ENCODE measurements around the gene NME1. TPM values are rescaled to one million over a fixed set of nuclear protein-coding genes. Genes with fewer than 3 reads are reported as not detected.
"Not testable (repeated sequence)": the region's sequence is repeated elsewhere in the genome, so short reads cannot be mapped to it uniquely, and the experiment has no call there.

The NME1 gene
- total and polyA plus RNA-seq, 4 experiments from 2014 or later: 10.0 to 67.2 (median 37.4) TPM

GRCh38 chr17:51169340-51169739, 16.0 kb downstream of the NME1 start:
- Mint-ChIP-seq H3K9me3 (peaks cover 0 to 2% (median 0%) of the 10 kb centered on the region in 8 donors), H3K27me3 (no peaks in the 10 kb centered on the region), H3K36me3 (peaks cover 15 to 50% of the 10 kb centered on the region in 2 donors), H3K4me3 (peak overlapping the region in 3 of 8 donors; percentile 29 to 66 (median 43)), H3K27ac (peak overlapping the region in 2 of 7 donors; percentile 38 to 66), H3K4me1 (peaks cover 15 to 34% (median 23%) of the 10 kb centered on the region in 4 donors)
- H3K27ac ChIP-seq (ENCODE audit: low read depth, low read length): no peak overlapping the region
- ChIA-PET POLR2A (ENCODE audit: partially characterized antibody) (no interaction called here), CTCF (ENCODE audit: partially characterized antibody) (interaction anchor here (0.6 to 2.1 kb wide), 2 partner anchors 16 to 21 kb away, joined by 3 to 6 read pairs; partner anchors contain the start of gene NME1)
- no peaks in the 10 kb centered on the region for H3K27me3 ChIP-seq (ENCODE audit: insufficient read depth, low read length)
- intact Hi-C loops (cut with micrococcal nuclease): loop anchor here (5.0 kb wide), 1 partner anchor 167 kb away; no protein-coding TSS in a partner anchor
- no peak overlapping the region for H3K4me3 ChIP-seq (ENCODE audit: low read length in 2 of 2)
- no peaks in the 10 kb centered on the region for H3K9me3 ChIP-seq (ENCODE audit: control insufficient read depth in 1 of 2, low read length in 2 of 2)
- H3K4me1 ChIP-seq (ENCODE audit: insufficient read depth, low read length): peaks cover 14% of the 10 kb centered on the region
- H3K36me3 ChIP-seq (ENCODE audit: insufficient read depth, low read length): peaks cover 18% of the 10 kb centered on the region
- no peak for DNase-seq

GRCh38 chr17:51170736-51171135, 17.4 kb downstream of the NME1 start:
- DNase-seq: no peak
- Histone ChIP-seq H3K27me3 (ENCODE audit: insufficient read depth, low read length) (no peaks in the 10 kb centered on the region), H3K9me3 (ENCODE audit: control insufficient read depth in 1 of 2, low read length in 2 of 2) (no peaks in the 10 kb centered on the region), H3K4me3 (ENCODE audit: low read length in 2 of 2) (no peak overlapping the region), H3K4me1 (ENCODE audit: insufficient read depth, low read length) (peaks cover 11% of the 10 kb centered on the region), H3K36me3 (ENCODE audit: insufficient read depth, low read length) (peaks cover 18% of the 10 kb centered on the region), H3K27ac (ENCODE audit: low read depth, low read length) (no peak overlapping the region)
- no peak overlapping the region for H3K4me3 Mint-ChIP-seq
- H3K27ac Mint-ChIP-seq: peak overlapping the region in 1 of 7 donors; percentile 43
- ChIA-PET POLR2A (ENCODE audit: partially characterized antibody) (interaction anchor here (0.9 to 2.6 kb wide), 3 partner anchors 17 to 85 kb away, joined by 4 to 10 read pairs (median 5); partner anchors contain the start of gene NME1), CTCF (ENCODE audit: partially characterized antibody) (interaction anchor here (0.7 to 2.1 kb wide), 3 partner anchors 17 to 114 kb away, joined by 3 to 6 read pairs (median 3); partner anchors contain the start of gene NME1)
- peaks cover 0 to 2% (median 0%) of the 10 kb centered on the region in 8 donors for H3K9me3 Mint-ChIP-seq
- no peaks in the 10 kb centered on the region for H3K27me3 Mint-ChIP-seq
- H3K36me3 Mint-ChIP-seq: peaks cover 15 to 46% of the 10 kb centered on the region in 2 donors
- peaks cover 10 to 22% (median 17%) of the 10 kb centered on the region in 4 donors for H3K4me1 Mint-ChIP-seq
- intact Hi-C loops (cut with micrococcal nuclease): no loop called here

GRCh38 chr17:51172030-51172429, 18.7 kb downstream of the NME1 start:
- H3K4me1 ChIP-seq (ENCODE audit: insufficient read depth, low read length); H3K4me3 ChIP-seq (ENCODE audit: low read length in 2 of 2); H3K27me3 ChIP-seq (ENCODE audit: insufficient read depth, low read length); H3K9me3 Mint-ChIP-seq; H3K9me3 ChIP-seq (ENCODE audit: control insufficient read depth in 1 of 2, low read length in 2 of 2); H3K27ac ChIP-seq (ENCODE audit: low read depth, low read length); intact Hi-C loops (cut with micrococcal nuclease); H3K4me3 Mint-ChIP-seq; H3K27me3 Mint-ChIP-seq; DNase-seq; CTCF ChIA-PET (ENCODE audit: partially characterized antibody): not testable (repeated sequence)
- POLR2A ChIA-PET (ENCODE audit: partially characterized antibody): interaction anchor here (2.0 to 2.6 kb wide), 2 partner anchors 19 to 24 kb away, joined by 4 to 10 read pairs; partner anchors contain the start of gene NME1
- peaks cover 8 to 18% (median 13%) of the 10 kb centered on the region in 4 donors for H3K4me1 Mint-ChIP-seq
- peaks cover 18% of the 10 kb centered on the region for H3K36me3 ChIP-seq (ENCODE audit: insufficient read depth, low read length)
- H3K36me3 Mint-ChIP-seq: peaks cover 15 to 45% of the 10 kb centered on the region in 2 donors
- peak overlapping the region in 1 of 7 donors; percentile 51 for H3K27ac Mint-ChIP-seq

- peaks cover 11 to 36% of the 10 kb centered on the region in 2 donors for H3K36me3 Mint-ChIP-seq
- CTCF ChIA-PET (ENCODE audit: partially characterized antibody): no interaction called here
- no peaks in the 10 kb centered on the region for H3K36me3 ChIP-seq (ENCODE audit: insufficient read depth, low read length)
- POLR2A ChIA-PET (ENCODE audit: partially characterized antibody): no interaction called here
- H3K4me1 ChIP-seq (ENCODE audit: insufficient read depth, low read length): no peaks in the 10 kb centered on the region
- peaks cover 0 to 5% (median 1%) of the 10 kb centered on the region in 4 donors for H3K4me1 Mint-ChIP-seq
- no peak overlapping the region for H3K4me3 Mint-ChIP-seq
- intact Hi-C loops (cut with micrococcal nuclease): no loop called here
- no peaks in the 10 kb centered on the region for H3K9me3 ChIP-seq (ENCODE audit: control insufficient read depth in 1 of 2, low read length in 2 of 2)
- no peak for DNase-seq
- no peaks in the 10 kb centered on the region for H3K27me3 ChIP-seq (ENCODE audit: insufficient read depth, low read length)
- H3K27ac Mint-ChIP-seq: no peak overlapping the region
- no peaks in the 10 kb centered on the region for H3K27me3 Mint-ChIP-seq
- no peak overlapping the region for H3K27ac ChIP-seq (ENCODE audit: low read depth, low read length)
- no peak overlapping the region for H3K4me3 ChIP-seq (ENCODE audit: low read length in 2 of 2)
- H3K9me3 Mint-ChIP-seq: no peaks in the 10 kb centered on the region
Measured at GRCh38 chr17:51180486-51180885, 27.1 kb downstream of the NME1 start.

- Mint-ChIP-seq H3K36me3 (peaks cover 18 to 54% of the 10 kb centered on the region in 2 donors), H3K27ac (peak overlapping the region in 5 of 7 donors; percentile 25 to 65 (median 43)), H3K9me3 (no peaks in the 10 kb centered on the region), H3K4me3 (no peak overlapping the region), H3K4me1 (peaks cover 0 to 3% (median 1%) of the 10 kb centered on the region in 4 donors), H3K27me3 (no peaks in the 10 kb centered on the region)
- ChIA-PET CTCF (ENCODE audit: partially characterized antibody) (no interaction called here), POLR2A (ENCODE audit: partially characterized antibody) (interaction anchor here (1.0 kb wide), 1 partner anchor 8 kb away, joined by 3 read pairs; no protein-coding TSS in a partner anchor)
- Histone ChIP-seq H3K9me3 (ENCODE audit: control insufficient read depth in 1 of 2, low read length in 2 of 2) (no peaks in the 10 kb centered on the region), H3K27me3 (ENCODE audit: insufficient read depth, low read length) (no peaks in the 10 kb centered on the region), H3K4me3 (ENCODE audit: low read length in 2 of 2) (no peak overlapping the region), H3K4me1 (ENCODE audit: insufficient read depth, low read length) (no peaks in the 10 kb centered on the region), H3K36me3 (ENCODE audit: insufficient read depth, low read length) (peaks cover 1% of the 10 kb centered on the region), H3K27ac (ENCODE audit: low read depth, low read length) (no peak overlapping the region)
- no peak for DNase-seq
- intact Hi-C loops (cut with micrococcal nuclease): no loop called here
Measured at GRCh38 chr17:51184124-51184523, 30.8 kb downstream of the NME1 start.

GRCh38 chr17:51185763-51186332, 32.5 kb downstream of the NME1 start:
- ChIA-PET POLR2A (ENCODE audit: partially characterized antibody) (no interaction called here), CTCF (ENCODE audit: partially characterized antibody) (interaction anchor here (1.4 kb wide), 1 partner anchor 186 kb away, joined by 3 read pairs; no protein-coding TSS in a partner anchor)
- Histone ChIP-seq H3K36me3 (ENCODE audit: insufficient read depth, low read length) (peaks cover 10% of the 10 kb centered on the region), H3K4me1 (ENCODE audit: insufficient read depth, low read length) (no peaks in the 10 kb centered on the region), H3K27me3 (ENCODE audit: insufficient read depth, low read length) (no peaks in the 10 kb centered on the region), H3K9me3 (ENCODE audit: control insufficient read depth in 1 of 2, low read length in 2 of 2) (no peaks in the 10 kb centered on the region), H3K4me3 (ENCODE audit: low read length in 2 of 2) (no peak overlapping the region), H3K27ac (ENCODE audit: low read depth, low read length) (no peak overlapping the region)
- no peaks in the 10 kb centered on the region for H3K9me3 Mint-ChIP-seq
- peak overlapping the region in 2 of 7 donors; percentile 35 to 69 for H3K27ac Mint-ChIP-seq
- DNase-seq: no peak
- peaks cover 0 to 2% (median 0%) of the 10 kb centered on the region in 4 donors for H3K4me1 Mint-ChIP-seq
- H3K4me3 Mint-ChIP-seq: no peak overlapping the region
- H3K27me3 Mint-ChIP-seq: no peaks in the 10 kb centered on the region
- intact Hi-C loops (cut with micrococcal nuclease): no loop called here
- peaks cover 26 to 59% of the 10 kb centered on the region in 2 donors for H3K36me3 Mint-ChIP-seq

- no peaks in the 10 kb centered on the region for H3K9me3 ChIP-seq (ENCODE audit: control insufficient read depth in 1 of 2, low read length in 2 of 2)
- no peak overlapping the region for H3K27ac ChIP-seq (ENCODE audit: low read depth, low read length)
- intact Hi-C loops (cut with micrococcal nuclease): no loop called here
- no peaks in the 10 kb centered on the region for H3K27me3 ChIP-seq (ENCODE audit: insufficient read depth, low read length)
- H3K36me3 ChIP-seq (ENCODE audit: insufficient read depth, low read length): peaks cover 22% of the 10 kb centered on the region
- Mint-ChIP-seq H3K36me3 (peaks cover 36 to 63% of the 10 kb centered on the region in 2 donors), H3K4me3 (no peak overlapping the region), H3K27ac (peak overlapping the region in 3 of 7 donors; percentile 23 to 58 (median 40)), H3K4me1 (peaks cover 0 to 2% (median 0%) of the 10 kb centered on the region in 4 donors), H3K9me3 (no peaks in the 10 kb centered on the region), H3K27me3 (no peaks in the 10 kb centered on the region)
- no peak for DNase-seq
- ChIA-PET CTCF (ENCODE audit: partially characterized antibody) (interaction anchor here (1.0 kb wide), 1 partner anchor 9 kb away, joined by 3 read pairs; no protein-coding TSS in a partner anchor), POLR2A (ENCODE audit: partially characterized antibody) (no interaction called here)
- no peaks in the 10 kb centered on the region for H3K4me1 ChIP-seq (ENCODE audit: insufficient read depth, low read length)
- H3K4me3 ChIP-seq (ENCODE audit: low read length in 2 of 2): no peak overlapping the region
Measured at GRCh38 chr17:51188271-51188833, 35.0 kb downstream of the NME1 start.
